MCF 10A (cell line): ENCODE data around the gene TGFB1I1. TPM values are rescaled to one million over a fixed set of nuclear protein-coding genes. Genes with fewer than 3 reads are reported as not detected.

Experiments
- BruUV-seq: library from RNA; stranded (reverse); fragments of 400-500 nt; replicated peaks from 2 replicates; lab custom pipeline; 2021; lab: Mats Ljungman, UMichigan
- CTCF ChIA-PET: fragments of 300-600 bp; sonication (Branson Sonifier 250); formaldehyde crosslinking; extraction: SDS; loops from one replicate; lab custom pipeline; 2021; ENCODE audit warnings: antibody characterized with exemption, inconsistent platforms; lab: Yijun Ruan, JAX
- POLR2A ChIA-PET: fragments of 300-600, 350-650 bp; sonication (Branson Sonifier 250); formaldehyde crosslinking; extraction: SDS; loops from one replicate; lab custom pipeline; 2020; ENCODE audit warnings: antibody characterized with exemption, inconsistent platforms; lab: Yijun Ruan, JAX
- DNase-seq: peaks from one replicate; pipeline ENCODE4 v3.0.0-alpha.2; 2018; ENCODE audit not compliant: unreplicated experiment
- H3K27ac Mint-ChIP-seq: one replicate; pipeline ENCODE4 v1.8.0; 2022; ENCODE audit warnings: mild to moderate bottlenecking, low read depth, mixed read lengths; ENCODE audit not compliant: unreplicated experiment
- H3K27me3 Mint-ChIP-seq: one replicate; pipeline ENCODE4 v1.8.0; 2022; ENCODE audit warnings: mixed read lengths; ENCODE audit not compliant: insufficient read depth, unreplicated experiment
- H3K36me3 Mint-ChIP-seq: one replicate; pipeline ENCODE4 v1.8.0; 2022; ENCODE audit warnings: mild to moderate bottlenecking, moderate library complexity, mixed read lengths; ENCODE audit not compliant: insufficient read depth, unreplicated experiment
- H3K4me1 Mint-ChIP-seq: one replicate; pipeline ENCODE4 v1.8.0; 2022; ENCODE audit warnings: mixed read lengths; ENCODE audit not compliant: insufficient read depth, unreplicated experiment
- H3K4me3 Mint-ChIP-seq: one replicate; pipeline ENCODE4 v1.8.0; 2022; ENCODE audit warnings: mild to moderate bottlenecking, moderate library complexity, mixed read lengths; ENCODE audit not compliant: unreplicated experiment
- H3K9me3 Mint-ChIP-seq: one replicate; pipeline ENCODE4 v1.8.0; 2022; ENCODE audit warnings: mixed read lengths; ENCODE audit not compliant: unreplicated experiment
- intact Hi-C: fragments of 100-400 bp; cut with micrococcal nuclease; formaldehyde crosslinking; loops from 2 replicates; pipeline ENCODE4 v1.14.1; 2022
- total RNA-seq: library from RNA; stranded (reverse); gene quantifications from 2 replicates; pipeline ENCODE4 v1.2.3, GENCODE V29; 2022
- TF ChIP-seq, protein P1 (sequence below): fragments of 200-600 bp; IDR thresholded peaks from one replicate; pipeline ENCODE4 v1.8.0; 2022; ENCODE audit warnings: antibody characterized with exemption, mild to moderate bottlenecking; ENCODE audit not compliant: unreplicated experiment

TGFB1I1 gene
- total RNA-seq, 1 experiment from 2014 or later: 14.7 TPM

DNA sequence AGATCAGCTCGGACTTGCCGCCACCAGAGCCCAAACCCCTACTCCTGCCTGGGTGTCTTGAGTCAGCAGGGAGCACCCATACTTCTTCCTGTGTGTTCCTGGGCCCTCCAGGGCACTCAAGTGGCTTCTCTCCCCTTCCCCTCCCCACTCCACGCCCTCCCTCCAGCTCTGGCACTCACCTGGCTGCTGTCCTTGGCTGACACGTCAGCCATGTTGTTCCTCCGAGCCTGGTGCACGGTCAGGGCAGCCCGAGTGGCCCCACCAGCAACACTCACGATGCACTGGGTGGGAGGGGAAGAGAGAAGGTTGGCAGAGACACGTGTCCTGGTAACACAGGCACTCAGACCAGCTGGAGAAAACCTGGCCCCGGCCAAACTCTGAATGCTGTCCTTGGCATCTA lies 24.7 kb downstream of the TGFB1I1 start:
- BruUV-seq: no TSS peak
- no peak overlapping the region for H3K4me3 Mint-ChIP-seq
- no peak overlapping the region for H3K27ac Mint-ChIP-seq
- intact Hi-C loops: no loop called here
- POLR2A ChIA-PET: interaction anchor here (1.2 kb wide), 1 partner anchor 9 kb away, joined by 3 read pairs; no protein-coding TSS in a partner anchor
- H3K36me3 Mint-ChIP-seq: peaks cover 31% of the 10 kb centered on the region
- DNase-seq: no peak
- no peaks in the 10 kb centered on the region for H3K4me1 Mint-ChIP-seq
- TF ChIP-seq, protein P1, sequence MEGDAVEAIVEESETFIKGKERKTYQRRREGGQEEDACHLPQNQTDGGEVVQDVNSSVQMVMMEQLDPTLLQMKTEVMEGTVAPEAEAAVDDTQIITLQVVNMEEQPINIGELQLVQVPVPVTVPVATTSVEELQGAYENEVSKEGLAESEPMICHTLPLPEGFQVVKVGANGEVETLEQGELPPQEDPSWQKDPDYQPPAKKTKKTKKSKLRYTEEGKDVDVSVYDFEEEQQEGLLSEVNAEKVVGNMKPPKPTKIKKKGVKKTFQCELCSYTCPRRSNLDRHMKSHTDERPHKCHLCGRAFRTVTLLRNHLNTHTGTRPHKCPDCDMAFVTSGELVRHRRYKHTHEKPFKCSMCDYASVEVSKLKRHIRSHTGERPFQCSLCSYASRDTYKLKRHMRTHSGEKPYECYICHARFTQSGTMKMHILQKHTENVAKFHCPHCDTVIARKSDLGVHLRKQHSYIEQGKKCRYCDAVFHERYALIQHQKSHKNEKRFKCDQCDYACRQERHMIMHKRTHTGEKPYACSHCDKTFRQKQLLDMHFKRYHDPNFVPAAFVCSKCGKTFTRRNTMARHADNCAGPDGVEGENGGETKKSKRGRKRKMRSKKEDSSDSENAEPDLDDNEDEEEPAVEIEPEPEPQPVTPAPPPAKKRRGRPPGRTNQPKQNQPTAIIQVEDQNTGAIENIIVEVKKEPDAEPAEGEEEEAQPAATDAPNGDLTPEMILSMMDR: no peak
- CTCF ChIA-PET: interaction anchor here (2.1 kb wide), 1 partner anchor 36 kb away, joined by 8 read pairs; no protein-coding TSS in a partner anchor
- no peaks in the 10 kb centered on the region for H3K27me3 Mint-ChIP-seq
- H3K9me3 Mint-ChIP-seq: no peaks in the 10 kb centered on the region

DNA sequence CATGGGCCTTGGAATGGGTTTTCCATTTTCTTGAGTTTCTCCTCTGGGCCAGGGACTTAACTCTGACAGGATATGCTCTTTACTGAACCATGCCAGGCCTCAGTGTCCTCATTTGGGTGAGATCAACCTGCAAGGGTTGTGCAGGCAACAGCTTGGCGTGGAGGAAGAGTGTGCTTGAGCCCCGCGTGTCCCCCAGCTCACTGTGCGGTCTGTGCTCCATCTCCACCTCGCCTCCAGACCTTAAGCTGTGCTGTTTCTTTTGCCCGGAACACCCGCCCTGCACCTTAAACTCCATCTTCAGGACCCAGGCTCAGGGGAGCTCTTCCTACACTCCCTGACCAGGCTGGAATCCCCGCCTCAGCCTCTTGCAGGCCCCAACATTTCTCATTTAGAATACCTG lies 26.5 kb downstream of the TGFB1I1 start:
- DNase-seq: no peak
- Mint-ChIP-seq H3K27ac (no peak overlapping the region), H3K36me3 (peaks cover 31% of the 10 kb centered on the region), H3K4me3 (no peak overlapping the region), H3K27me3 (no peaks in the 10 kb centered on the region), H3K9me3 (no peaks in the 10 kb centered on the region), H3K4me1 (no peaks in the 10 kb centered on the region)
- intact Hi-C loops: no loop called here
- CTCF ChIA-PET: interaction anchor here (0.6 to 2.1 kb wide), 7 partner anchors 20 to 743 kb away, joined by 3 to 8 read pairs (median 3); no protein-coding TSS in a partner anchor
- POLR2A ChIA-PET: interaction anchor here (2.0 kb wide), 1 partner anchor 10 kb away, joined by 15 read pairs; the partner anchor contains the start of gene RUSF1
- BruUV-seq: no TSS peak
- TF ChIP-seq, protein P1: no peak

DNA sequence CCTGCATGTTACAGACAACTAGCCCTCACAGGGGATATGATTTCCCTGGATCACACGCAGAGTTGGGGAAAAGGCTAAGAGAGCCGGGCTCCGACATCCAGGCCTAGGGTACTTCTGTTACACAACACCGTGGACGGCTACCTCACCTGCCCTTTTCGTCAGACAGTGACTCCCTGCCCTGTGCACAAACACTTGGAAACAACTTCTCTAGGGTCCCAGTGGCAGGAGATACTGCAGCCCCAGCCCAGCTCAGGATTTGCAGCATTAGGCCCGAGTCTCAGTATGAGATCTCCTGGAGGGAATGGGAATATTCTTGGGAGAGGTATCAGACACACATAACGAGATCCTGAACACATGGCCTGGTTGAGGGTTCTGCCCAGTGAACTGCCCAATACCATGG lies 28.0 kb downstream of the TGFB1I1 start:
- intact Hi-C loops: no loop called here
- Mint-ChIP-seq H3K36me3 (peaks cover 29% of the 10 kb centered on the region), H3K4me1 (no peaks in the 10 kb centered on the region), H3K9me3 (no peaks in the 10 kb centered on the region), H3K27me3 (no peaks in the 10 kb centered on the region), H3K27ac (no peak overlapping the region), H3K4me3 (no peak overlapping the region)
- TF ChIP-seq, protein P1: no peak
- ChIA-PET CTCF (interaction anchor here (0.6 kb wide), 1 partner anchor 9 kb away, joined by 3 read pairs; no protein-coding TSS in a partner anchor), POLR2A (interaction anchor here (2.0 kb wide), 1 partner anchor 8 kb away, joined by 15 read pairs; the partner anchor contains the start of gene RUSF1)
- BruUV-seq: no TSS peak
- no peak for DNase-seq

DNA sequence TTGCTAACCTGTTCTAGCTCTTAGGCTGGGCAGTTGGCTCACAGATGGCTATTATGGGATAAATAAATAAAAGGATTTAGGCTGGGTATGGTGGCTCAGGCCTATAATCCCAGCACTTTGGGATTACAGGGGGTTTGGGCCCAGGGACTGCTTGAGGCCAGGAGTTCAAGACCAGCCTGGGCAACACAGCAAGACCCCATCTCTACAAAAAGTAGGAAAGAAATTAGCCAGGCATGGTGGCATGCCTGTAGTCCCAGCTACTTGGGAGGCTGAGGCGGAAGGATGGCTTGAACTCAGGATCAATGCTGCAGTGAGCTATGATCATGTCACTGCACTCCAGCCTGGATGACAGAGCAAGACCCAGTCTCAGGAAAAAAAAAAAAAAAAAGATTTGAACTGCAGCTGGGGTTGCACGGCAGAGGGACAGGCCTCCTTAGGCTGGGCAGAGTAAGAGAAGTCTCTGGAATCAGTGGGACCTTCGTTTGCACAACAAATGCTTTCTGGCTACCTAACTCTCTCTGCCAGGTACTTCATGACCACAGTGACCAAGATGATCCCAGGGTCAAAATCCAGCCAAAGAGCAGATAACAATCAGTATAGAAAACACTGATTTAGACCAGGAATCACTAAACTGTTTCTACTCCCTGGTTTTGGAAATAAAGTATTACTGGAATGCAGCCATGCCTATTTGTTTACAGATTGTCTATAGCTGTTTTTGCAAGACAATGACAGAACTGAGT lies 29.4 kb downstream of the TGFB1I1 start:
- H3K9me3 Mint-ChIP-seq: no peaks in the 10 kb centered on the region
- H3K36me3 Mint-ChIP-seq: peaks cover 22% of the 10 kb centered on the region
- CTCF ChIA-PET: interaction anchor here (0.9 to 2.0 kb wide), 3 partner anchors 41 to 192 kb away, joined by 3 to 6 read pairs (median 4); no protein-coding TSS in a partner anchor
- H3K4me1 Mint-ChIP-seq: no peaks in the 10 kb centered on the region
- TF ChIP-seq, protein P1: no peak
- DNase-seq: no peak
- no peaks in the 10 kb centered on the region for H3K27me3 Mint-ChIP-seq
- H3K27ac Mint-ChIP-seq: no peak overlapping the region
- no TSS peak for BruUV-seq
- POLR2A ChIA-PET: interaction anchor here (0.6 kb wide), 1 partner anchor 344 kb away, joined by 5 read pairs; no protein-coding TSS in a partner anchor
- H3K4me3 Mint-ChIP-seq: no peak overlapping the region
- intact Hi-C loops: no loop called here
